ENCODE measurements around the gene TMEM235.
A peak's percentile ranks its signal among the peaks of the same experiment; 100 is the strongest.

The TMEM235 gene

GRCh38 chr17:78272181-78272913, 40.9 kb downstream of the TMEM235 start:
- peak; percentile 55 for DNase-seq (ENCODE audit: low spot score)

GRCh38 chr17:78272914-78273258, 41.5 kb downstream of the TMEM235 start:
- no peak for DNase-seq (ENCODE audit: low spot score)

- no peak for DNase-seq (ENCODE audit: low spot score)
Measured at GRCh38 chr17:78273813-78274212, 42.4 kb downstream of the TMEM235 start.

- no peak for DNase-seq (ENCODE audit: low spot score)
Measured at GRCh38 chr17:78275355-78275754, 43.9 kb downstream of the TMEM235 start.

- DNase-seq (ENCODE audit: low spot score): no peak
Measured at GRCh38 chr17:78276098-78276887, 44.9 kb downstream of the TMEM235 start.

- no peak for DNase-seq (ENCODE audit: low spot score)
Measured at GRCh38 chr17:78278139-78278741, 46.8 kb downstream of the TMEM235 start.

- DNase-seq (ENCODE audit: low spot score): no peak
Measured at GRCh38 chr17:78279360-78279990, 48.0 kb downstream of the TMEM235 start.

- no peak for DNase-seq (ENCODE audit: low spot score)
Measured at GRCh38 chr17:78281249-78281845, 49.9 kb downstream of the TMEM235 start.

GRCh38 chr17:78284146-78284545, 52.7 kb downstream of the TMEM235 start:
- peak; percentile 16 for DNase-seq (ENCODE audit: low spot score)

- no peak for DNase-seq (ENCODE audit: low spot score)
Measured at GRCh38 chr17:78289004-78289403, 57.6 kb downstream of the TMEM235 start.

- DNase-seq (ENCODE audit: low spot score): peak; percentile 83
Measured at GRCh38 chr17:78289802-78290363, 58.5 kb downstream of the TMEM235 start.
